HFFc6 (cell line): ENCODE data around the gene RCL1. TPM values are rescaled to one million over a fixed set of nuclear protein-coding genes. Genes with fewer than 3 reads are reported as not detected.

Source experiments
- DNase-seq: peaks from one replicate; pipeline ENCODE4 v3.0.0-alpha.2; 2018
- H3K27ac Mint-ChIP-seq: 2 replicates; pipeline ENCODE4 v1.8.0; 2020; ENCODE audit warnings: mild to moderate bottlenecking, mixed read lengths
- H3K27me3 Mint-ChIP-seq: 2 replicates; pipeline ENCODE4 v1.8.0; 2021; ENCODE audit warnings: mild to moderate bottlenecking, moderate library complexity, mixed read lengths; ENCODE audit not compliant: insufficient read depth
- H3K36me3 Mint-ChIP-seq: 2 replicates; pipeline ENCODE4 v1.8.0; 2021; ENCODE audit warnings: low read depth, mixed read lengths
- H3K4me1 Mint-ChIP-seq: 2 replicates; pipeline ENCODE4 v1.8.0; 2020; ENCODE audit warnings: low read depth, mixed read lengths
- H3K4me3 Mint-ChIP-seq: 2 replicates; pipeline ENCODE4 v1.8.0; 2020; ENCODE audit warnings: mild to moderate bottlenecking, moderate library complexity, mixed read lengths
- H3K9me3 Mint-ChIP-seq: 2 replicates; pipeline ENCODE4 v1.8.0; 2020; ENCODE audit warnings: mild to moderate bottlenecking, mixed read lengths
- total RNA-seq, 6 experiments: library from RNA; stranded (reverse); fragmentation: NEBNext Ultra II Directional; extraction: Animal tissue kit (Norgen Biotek cat#: 25700); gene quantifications; 2 replicates in 1 of 6; 3 replicates in 5 of 6; pipeline ENCODE4 v1.2.3, GENCODE V29; 2021
- TF ChIP-seq, protein P1 (sequence below): fragments of 200-600 bp; sonication (generic); IDR thresholded peaks from 2 replicates; pipeline ENCODE4 v1.5.0; 2021; ENCODE audit warnings: antibody characterized with exemption, mild to moderate bottlenecking

RCL1 gene
- total RNA-seq, 6 experiments from 2014 or later, result 7.4 to 9.8 (median 8.1) TPM

DNA sequence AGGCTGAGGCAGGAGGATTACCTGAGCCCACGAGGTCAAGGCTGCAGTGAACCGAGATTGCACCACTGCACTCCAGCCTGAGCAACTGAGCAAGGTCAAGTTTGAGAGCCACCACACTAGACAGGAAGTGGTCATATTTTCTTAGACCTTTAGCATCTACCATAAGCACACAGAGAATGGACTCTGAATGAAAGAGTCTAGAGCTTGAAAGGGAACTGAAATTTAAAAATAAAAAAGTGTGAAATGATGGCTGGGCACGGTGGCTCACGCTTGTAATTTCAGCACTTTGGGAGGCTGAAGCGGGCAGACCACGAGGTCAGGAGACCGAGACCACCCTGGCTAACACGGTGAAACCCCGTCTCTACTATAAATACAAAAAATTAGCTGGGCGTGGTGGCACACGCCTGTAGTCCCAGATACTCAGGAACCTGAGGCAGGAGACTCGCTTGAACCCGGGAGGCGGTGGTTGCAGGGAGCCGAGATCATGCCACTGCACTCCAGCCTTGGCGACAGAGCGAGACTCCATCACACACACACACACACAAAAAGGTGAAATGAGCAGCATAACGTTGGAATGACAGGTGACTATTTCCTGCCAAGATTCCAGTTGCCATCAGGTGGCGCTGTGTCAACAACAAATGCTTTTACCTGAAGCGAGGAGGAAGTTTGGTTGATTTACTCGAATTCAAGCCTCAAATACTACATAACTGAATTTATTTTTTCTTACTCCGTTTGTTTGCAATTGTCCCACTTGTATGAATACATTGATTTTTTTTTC, 30.4 kb upstream of the RCL1 start:
- peak overlapping the region; percentile 75 for H3K4me3 Mint-ChIP-seq
- peak overlapping the region; percentile 42 for H3K27ac Mint-ChIP-seq
- peaks cover 2% of the 10 kb centered on the region; the same call in 1 of the 2 replicates for H3K27me3 Mint-ChIP-seq
- TF ChIP-seq, protein P1, sequence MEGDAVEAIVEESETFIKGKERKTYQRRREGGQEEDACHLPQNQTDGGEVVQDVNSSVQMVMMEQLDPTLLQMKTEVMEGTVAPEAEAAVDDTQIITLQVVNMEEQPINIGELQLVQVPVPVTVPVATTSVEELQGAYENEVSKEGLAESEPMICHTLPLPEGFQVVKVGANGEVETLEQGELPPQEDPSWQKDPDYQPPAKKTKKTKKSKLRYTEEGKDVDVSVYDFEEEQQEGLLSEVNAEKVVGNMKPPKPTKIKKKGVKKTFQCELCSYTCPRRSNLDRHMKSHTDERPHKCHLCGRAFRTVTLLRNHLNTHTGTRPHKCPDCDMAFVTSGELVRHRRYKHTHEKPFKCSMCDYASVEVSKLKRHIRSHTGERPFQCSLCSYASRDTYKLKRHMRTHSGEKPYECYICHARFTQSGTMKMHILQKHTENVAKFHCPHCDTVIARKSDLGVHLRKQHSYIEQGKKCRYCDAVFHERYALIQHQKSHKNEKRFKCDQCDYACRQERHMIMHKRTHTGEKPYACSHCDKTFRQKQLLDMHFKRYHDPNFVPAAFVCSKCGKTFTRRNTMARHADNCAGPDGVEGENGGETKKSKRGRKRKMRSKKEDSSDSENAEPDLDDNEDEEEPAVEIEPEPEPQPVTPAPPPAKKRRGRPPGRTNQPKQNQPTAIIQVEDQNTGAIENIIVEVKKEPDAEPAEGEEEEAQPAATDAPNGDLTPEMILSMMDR, result peak; percentile 92
- H3K36me3 Mint-ChIP-seq, result no peaks in the 10 kb centered on the region
- no peaks in the 10 kb centered on the region for H3K9me3 Mint-ChIP-seq
- DNase-seq, result peak; percentile 48
- peaks cover 16% of the 10 kb centered on the region for H3K4me1 Mint-ChIP-seq

DNA sequence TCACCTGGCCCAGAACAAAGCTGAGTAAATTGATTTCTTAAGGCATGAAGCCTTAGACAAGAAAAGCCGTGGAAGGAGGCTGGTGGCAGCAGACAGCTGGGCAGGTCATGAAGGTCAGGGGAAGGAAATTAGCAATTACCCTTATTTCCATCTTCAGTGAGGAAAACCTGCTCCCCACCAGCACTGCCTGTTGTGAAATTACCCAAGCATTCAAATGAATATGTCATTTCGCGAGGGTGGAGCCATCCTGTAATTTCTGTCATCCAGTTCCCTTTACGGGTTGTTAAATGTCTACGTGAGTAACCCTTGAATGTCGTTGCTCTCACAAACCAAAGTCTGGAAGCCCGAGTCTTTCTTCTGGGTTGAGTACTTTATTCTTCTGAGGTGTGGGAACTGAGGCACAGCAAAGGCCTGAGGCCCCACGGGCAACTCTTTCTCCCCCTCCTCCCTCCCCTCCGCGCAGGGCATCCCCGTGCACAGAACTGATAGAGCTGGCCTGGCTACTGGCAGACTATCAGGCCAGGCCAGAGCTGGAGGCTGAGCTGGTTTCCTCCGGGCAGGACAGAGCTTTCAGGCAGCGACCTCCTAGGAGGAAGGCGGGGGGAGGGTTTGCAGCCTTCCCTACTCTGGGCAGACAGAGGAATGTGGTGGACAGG, 29.7 kb upstream of the RCL1 start:
- peak overlapping the region; percentile 75 for H3K4me3 Mint-ChIP-seq
- H3K36me3 Mint-ChIP-seq, result no peaks in the 10 kb centered on the region
- peaks cover 16% of the 10 kb centered on the region for H3K4me1 Mint-ChIP-seq
- TF ChIP-seq, protein P1, result peak; percentile 60
- H3K9me3 Mint-ChIP-seq, result no peaks in the 10 kb centered on the region
- no peak for DNase-seq
- peaks cover 2% of the 10 kb centered on the region; the same call in 1 of the 2 replicates for H3K27me3 Mint-ChIP-seq
- H3K27ac Mint-ChIP-seq, result peak overlapping the region; percentile 42

DNA sequence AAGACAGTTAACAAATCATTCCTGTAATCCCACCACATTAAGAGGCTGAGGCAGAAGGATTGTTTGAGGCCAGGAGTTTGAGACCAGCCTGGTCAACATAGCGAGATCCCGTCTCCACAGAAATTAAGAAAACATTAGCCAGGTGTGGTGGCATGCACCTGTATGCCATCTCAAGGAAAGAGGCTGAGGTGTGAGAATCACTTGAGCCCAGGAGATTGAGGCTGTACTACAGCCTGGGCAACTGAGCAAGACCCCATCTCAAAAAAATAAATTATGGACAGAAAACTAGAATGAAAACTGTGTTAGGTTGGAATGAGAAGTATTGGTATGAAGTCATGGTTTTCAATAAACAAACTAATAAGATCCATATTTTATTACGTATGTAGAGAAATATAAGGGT, 28.7 kb upstream of the RCL1 start:
- DNase-seq, result no peak
- TF ChIP-seq, protein P1, result no peak
- Mint-ChIP-seq H3K36me3 (no peaks in the 10 kb centered on the region), H3K27ac (no peak overlapping the region), H3K4me3 (no peak overlapping the region), H3K9me3 (no peaks in the 10 kb centered on the region), H3K4me1 (peaks cover 17% of the 10 kb centered on the region), H3K27me3 (peaks cover 2% of the 10 kb centered on the region)

DNA sequence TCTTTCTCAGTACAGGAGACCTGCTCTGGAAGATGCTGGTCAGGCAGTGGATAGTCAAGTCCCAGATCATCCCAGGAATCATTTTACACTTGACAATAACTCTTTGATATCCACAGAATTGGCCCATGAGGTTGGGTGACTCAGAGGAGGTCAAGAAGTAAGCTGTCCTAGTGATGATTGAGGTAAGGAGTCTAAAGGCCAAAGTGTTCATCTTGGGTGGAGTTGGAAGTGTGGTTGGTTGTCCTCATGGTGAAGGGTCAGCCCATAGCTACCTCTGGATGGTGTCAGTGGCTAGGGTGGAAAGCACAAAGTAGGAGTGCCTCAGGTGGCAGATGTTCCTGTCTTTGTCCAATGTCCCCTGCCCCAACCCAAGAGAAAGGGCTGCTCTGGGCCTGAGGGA, 24.1 kb upstream of the RCL1 start:
- H3K36me3 Mint-ChIP-seq, result no peaks in the 10 kb centered on the region
- TF ChIP-seq, protein P1, result no peak
- H3K9me3 Mint-ChIP-seq, result no peaks in the 10 kb centered on the region
- peaks cover 8% of the 10 kb centered on the region for H3K4me1 Mint-ChIP-seq
- DNase-seq, result no peak
- peaks cover 2% of the 10 kb centered on the region for H3K27me3 Mint-ChIP-seq
- H3K4me3 Mint-ChIP-seq, result no peak overlapping the region
- no peak overlapping the region for H3K27ac Mint-ChIP-seq

- no peaks in the 10 kb centered on the region for H3K9me3 Mint-ChIP-seq
- TF ChIP-seq, protein P1, result no peak
- peak; percentile 23 for DNase-seq
Measured at GRCh38 chr9:4769321-4770080, 23.2 kb upstream of the RCL1 start.

More at GRCh38 chr9:4769321-4770080, 23.2 kb upstream of the RCL1 start:
- H3K4me3 Mint-ChIP-seq, result no peak overlapping the region
- H3K27me3 Mint-ChIP-seq, result no peaks in the 10 kb centered on the region; the same call in none of the 2 replicates
- no peaks in the 10 kb centered on the region for H3K36me3 Mint-ChIP-seq
- H3K27ac Mint-ChIP-seq, result no peak overlapping the region
- H3K4me1 Mint-ChIP-seq, result peaks cover 8% of the 10 kb centered on the region; the same call in 1 of the 2 replicates
